Stimulated activated CD8-positive, alpha-beta memory T cell treated with anti-CD3 and anti-CD28 coated beads, Interleukin-4, amount 100 ng/mL, for 24 hours (primary cell): ENCODE measurements around the gene NSD1.
"Not testable (repeated sequence)": the region's sequence is repeated elsewhere in the genome, so short reads cannot be mapped to it uniquely, and the experiment has no call there.

Experiments used
- DNase-seq: peaks from one replicate; pipeline ENCODE4 v3.0.0-alpha.2; 2020; ENCODE audit warnings: low read depth

The NSD1 gene

DNA sequence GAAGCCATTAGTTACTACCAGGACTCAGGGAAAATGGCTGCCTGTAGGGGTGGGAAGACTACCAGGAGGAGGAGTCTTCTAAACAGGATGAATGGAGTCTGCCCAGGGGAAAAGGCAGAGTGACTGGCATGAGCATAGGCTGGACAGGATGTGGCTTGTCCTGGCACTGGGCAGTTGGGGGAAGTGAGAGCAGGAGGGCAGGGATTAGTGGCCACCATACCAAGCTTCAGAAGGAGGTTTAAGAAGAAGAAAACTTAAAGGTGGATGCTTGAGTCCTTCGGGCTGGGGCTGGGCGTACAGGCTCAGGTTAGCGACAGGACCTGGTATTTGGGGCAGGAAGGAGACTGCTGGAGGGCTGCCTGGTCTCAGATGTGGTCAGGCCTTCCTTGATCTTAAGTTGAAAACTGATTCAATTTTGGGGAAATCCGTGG is 5.0 kb upstream of the NSD1 start:
- no peak for DNase-seq

DNA sequence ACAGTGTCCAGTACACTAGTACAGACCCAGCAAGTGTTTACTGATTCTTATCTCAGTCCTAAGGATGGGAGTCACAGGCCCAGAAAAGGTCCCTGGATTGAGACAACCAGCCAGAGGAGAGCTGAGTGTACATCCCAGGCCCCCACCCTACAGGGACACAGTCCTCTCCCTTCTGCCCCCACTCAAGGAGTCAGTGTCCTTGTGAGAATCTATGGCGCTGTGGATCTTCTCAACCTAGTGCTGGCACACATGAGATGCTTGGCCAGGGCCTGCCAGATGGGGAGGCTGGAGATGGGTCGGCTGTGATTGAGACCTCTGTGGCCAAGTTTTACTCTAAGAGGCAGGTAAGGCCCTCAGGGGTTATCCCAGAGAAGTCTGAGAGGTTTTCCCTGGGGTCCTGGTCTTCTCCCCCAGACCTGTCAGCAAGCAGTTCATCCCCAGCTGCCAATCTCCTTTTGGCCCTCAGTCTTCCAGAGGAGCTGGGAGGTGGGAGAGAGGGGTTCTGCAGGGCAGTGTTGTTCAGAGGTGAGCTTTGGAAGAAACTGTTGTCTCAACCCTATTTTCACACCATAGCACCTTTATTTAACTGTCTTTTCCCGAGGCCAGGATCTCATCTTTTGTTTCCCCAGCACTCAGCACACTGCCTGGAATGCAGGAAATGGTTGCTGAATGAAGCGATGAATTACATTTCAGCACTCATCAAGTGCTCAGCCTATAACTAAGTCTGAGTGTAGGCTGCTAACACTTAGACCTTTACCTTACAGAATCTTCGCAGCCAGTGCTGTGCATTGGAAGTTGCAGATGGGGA is 3.2 kb upstream of the NSD1 start:
- DNase-seq: no peak

DNA sequence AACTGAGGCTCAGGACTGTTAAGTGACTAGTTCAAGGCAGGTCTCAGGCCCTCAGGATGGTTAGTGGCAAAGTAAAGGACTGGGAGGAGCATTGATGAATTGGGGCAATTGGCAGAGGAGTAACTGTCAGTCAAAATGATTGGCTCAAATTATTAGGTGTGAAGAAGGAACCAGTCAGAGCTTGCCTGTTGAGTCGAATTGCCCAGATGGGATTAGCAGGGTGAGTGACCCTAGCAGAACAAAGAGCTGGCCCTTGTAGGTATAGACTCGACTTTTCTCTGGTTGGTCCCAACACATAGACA is 2.6 kb upstream of the NSD1 start:
- no peak for DNase-seq

DNA sequence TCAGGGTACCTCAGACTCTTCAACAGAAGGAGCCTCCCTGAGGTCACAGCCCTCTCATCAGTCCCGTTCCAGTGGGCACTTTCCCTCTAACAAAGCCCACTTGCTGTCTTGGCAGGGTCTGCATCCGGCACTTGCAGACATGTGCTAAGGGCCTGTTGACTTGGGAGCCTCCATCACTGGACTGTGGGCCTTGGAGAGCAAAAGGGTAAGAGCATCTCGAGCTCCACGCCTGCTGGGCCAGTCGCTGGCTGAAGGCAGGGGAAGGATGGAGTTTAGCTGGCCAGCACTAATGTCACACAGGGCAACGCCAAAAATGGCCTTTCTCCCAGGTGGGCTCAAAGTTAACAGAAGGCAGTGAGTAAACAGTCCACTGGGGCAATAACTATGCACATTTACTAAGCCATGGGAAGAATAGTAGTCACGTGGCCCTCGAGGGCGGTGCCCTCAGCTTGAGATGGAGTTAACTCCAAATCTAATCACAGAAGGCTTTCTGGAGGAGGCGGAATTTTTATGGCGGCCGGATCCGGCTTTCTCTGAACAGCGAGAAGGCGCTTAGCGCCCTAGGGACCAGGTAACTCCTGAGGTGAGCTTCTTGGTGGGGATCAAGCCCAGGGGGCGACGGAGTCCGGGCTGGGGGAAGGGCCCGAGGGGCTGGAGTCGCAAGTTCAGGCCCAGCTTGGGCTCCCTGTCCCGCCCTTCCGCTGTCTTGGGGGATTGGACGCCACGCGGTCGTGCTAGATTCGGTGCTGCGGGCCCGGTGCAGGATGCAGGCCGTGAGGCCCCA is 2.0 kb upstream of the NSD1 start:
- DNase-seq: no peak

DNA sequence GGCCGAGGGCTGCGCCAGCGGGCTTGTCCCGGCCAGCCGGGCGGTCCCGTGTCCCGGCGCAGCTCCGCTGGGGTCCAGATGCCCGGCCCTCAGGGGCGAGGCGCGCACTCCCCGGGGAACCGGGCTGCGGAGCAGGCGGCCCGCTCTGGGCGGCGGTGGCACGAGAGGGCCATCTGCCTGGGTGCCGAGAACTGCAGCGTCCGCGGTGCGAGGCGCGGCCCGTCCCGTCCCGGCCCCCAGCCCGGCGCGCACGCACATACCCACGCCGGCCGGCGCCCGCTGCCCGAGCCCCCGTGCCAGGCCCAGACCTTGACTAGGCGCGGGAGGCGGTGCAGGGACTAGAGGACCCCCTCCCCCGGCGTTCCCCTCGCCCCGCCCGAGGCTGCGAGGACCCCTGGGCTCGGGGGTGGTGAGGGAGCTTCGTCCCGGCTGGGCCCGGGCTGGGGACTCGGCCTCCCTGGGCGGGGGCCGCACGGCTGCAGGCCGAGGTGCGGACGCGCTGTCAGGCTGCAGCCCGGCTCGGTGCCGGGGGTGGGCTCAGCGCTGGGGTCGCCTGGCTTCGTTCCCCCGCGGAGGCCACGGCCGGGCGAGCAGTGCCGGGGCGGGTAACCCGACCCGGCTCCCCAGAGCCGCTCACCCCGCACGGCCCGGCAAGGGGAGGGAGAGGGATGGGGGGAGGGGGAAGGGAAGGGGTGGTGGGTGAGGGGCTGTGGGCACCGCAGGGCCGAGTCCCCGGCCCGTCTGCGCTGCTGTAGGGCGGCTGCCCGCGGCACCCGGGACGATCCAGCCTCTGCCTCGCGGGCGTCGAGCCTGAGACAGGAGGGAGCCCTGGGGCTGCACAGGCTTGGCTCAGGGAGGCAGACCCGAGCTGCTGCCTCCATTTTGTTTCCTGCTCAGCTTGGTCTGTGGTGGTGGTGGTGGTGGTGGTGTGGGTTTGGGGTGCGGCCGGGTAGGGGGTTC is 1.2 kb upstream of the NSD1 start:
- no peak for DNase-seq

DNA sequence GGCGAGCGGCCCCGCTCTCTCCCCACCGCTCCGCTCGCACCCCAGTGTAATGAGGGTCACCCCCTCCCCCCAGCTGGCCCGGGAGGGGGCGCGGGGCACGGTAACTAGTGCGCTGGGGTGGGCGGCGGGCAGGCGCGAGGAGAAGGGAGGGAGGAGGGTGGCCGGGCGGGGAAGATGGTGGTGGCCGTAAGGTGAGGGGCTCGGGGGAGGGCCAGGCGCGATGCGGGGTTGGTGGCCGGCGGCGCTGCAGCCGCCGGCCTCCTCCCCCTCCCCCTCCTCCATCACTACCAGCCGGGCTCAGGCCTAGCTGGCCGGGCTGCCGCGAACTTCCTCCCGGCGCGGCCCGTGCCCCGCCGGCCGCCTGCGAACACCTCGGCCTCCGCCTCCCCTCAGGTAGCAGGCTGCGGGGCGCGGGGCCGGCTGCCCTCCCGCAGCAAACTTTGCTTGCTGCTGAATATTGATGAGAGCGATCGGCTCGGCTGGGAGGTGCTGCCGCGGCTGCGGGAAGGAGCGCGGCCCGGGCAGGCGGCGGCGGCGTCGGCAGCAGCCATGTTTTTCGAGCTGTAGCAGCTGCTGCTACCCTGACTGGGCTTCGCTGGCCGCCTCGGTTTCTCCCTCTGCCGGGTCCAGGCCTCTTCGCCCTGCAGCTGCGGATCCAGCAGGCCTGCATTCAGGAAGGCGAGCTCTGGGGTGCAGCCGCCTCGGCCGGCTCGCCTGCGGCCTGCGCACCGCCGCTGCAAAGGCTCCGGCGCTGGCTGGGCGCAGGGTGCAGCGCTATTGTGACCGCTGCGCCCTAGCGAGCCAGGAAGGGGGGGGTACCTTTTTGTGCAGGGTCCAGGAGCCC is 502 bp downstream of the NSD1 start:
- peak; percentile 14 for DNase-seq

DNA sequence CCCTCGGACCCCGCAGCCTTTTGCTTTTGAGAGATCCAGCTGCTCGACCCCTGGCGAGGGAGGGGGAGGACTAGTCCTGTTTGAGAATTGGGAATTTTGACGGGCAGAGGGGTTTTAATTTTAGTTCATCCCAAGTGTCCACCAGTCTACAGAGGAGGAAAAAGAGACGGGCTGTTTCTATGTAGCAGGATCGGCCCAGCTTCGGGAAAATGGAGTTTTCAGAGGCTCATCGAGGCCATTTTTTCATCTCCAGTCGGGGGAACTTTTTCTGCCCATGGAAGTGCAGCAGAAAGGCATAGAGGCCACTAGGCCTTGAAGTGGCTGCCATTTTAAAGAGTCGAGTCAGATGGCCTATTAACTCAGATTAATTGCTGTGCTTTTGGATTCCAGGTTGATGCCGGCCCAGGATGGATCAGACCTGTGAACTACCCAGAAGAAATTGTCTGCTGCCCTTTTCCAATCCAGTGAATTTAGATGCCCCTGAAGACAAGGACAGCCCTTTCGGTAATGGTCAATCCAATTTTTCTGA is 1.2 kb downstream of the NSD1 start:
- DNase-seq: no peak

DNA sequence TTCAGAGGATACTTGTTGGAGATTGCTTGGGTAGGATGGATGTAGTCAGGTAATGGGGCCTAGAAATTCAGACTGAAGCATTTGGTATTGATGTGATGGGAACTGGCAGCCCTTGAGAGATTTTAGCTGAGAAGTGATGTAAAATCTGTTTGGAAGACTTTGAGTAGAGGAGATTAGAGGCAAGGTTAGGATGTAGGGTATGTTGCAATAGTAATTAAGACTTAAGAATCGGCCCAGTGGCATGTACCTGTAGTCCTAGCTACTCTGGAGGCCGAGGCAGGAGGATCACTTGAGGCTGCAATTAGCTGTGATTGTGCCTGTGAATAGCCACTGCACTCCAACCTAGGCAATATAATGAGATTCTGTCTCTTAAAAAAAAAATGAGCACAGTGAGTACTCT is 6.7 kb downstream of the NSD1 start:
- no peak for DNase-seq

DNA sequence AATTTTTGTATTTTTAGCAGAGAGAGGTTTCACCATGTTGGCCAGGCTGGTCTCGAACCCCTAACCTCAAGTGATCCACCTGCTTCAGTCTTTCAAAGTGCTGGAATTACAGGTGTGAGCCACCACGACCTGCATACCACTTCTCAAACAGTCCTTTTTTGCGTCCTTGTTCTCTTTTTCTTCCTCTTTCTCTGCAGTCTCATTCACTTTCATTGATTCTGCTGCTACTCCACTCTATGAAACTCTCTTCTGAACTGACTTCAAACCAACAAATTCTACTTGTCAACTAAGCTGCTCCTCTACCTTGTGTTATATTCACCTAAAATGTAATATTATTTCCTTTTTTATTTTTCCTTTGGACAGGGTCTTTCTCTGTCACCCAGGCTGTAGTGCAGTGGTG is 7.9 kb downstream of the NSD1 start:
- no peak for DNase-seq

DNA sequence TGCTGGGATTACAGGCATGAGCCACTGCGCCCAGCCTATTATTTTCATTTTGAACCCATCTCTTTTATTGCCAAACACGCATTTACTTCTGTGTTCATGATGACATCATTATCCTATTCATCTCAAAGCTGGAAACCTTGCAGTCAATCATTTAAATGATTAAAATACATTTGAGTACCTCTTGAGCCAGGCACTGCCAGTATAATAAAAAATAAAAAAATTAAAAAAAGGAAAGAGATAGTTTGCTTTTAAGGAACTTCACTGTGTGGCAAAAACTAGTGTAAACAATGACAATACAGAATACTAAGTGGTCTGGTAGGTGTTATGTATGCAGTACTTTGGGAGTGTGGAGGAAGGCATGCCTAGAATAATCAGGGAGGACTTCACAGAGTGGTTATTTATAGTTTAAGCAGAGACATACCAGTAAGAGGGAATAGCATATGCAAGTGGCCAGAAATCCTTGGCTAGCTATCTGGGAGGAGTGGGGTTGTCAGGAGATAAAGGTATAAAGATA is 8.6 kb downstream of the NSD1 start:
- DNase-seq: no peak

DNA sequence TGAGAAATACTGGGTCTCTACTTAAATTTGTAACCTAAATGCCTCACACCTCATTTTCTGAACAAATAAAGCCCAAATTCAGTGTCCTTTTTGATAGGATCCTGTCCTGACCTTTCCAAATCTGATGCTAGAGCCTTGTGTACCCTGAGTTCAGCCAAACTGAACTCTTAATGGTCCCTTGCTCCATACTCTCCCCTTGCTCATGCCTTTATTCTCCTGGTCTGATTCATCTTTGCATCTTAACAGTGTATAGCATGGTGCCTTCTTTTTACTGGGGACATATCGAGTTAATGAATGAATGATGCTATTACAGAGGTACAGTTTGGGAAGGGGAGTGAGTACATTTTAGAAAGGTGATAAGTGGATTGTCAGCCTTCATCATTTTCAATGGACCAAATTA is 9.2 kb downstream of the NSD1 start:
- no peak for DNase-seq

DNA sequence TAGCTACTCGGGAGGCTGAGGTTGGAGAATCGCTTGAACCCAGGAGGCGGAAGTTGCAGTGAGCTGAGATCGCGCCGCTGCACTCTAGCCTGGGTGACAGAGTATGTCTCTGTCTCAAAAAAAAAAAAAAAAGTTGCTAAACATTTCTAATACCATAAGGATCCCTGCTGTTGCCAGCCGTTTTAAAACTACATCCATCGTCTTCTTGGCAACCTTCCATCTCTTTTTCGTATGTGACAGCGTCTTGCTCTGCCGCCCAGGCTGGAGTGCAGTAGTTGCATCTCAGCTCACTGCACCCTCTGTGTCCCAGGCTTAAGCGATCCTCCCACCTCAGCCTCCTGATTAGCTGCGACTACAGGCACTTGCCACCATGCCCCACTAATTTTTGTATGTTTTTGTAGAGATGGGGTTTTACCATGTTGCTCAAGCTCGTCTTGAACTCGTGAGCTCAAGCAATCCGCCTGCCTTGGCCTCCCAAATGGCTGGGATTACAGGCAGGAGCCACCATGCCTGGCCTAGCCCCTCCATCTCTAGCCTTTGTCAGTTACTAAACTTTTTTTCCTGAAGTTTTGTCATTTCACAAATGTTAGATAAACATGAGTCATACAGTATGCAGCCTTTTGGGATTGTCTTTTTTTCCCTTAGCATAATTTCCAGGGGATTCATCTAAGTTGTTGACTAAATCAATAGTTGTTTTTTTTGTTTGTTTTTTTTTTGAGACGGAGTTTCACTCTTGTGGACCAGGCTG is 13.5 kb downstream of the NSD1 start:
- no peak for DNase-seq

DNA sequence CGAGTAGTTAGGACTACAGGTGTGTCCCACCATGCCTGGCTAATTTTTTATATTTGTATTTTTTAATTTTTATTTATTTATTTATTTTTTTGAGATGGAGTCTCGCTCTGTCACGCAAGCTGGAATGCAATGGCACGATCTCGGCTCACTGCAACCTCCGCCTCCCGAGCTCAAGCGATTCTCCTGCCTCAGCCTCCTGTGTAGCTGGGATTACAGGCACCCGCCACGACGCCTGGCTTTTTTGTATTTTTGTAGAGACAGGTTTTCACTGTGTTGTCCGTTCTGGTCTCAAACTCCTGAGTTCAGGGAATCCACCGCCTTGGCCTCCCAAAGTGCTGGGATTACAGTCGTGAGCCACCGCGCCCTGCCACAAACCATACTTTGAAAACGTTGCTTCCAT is 16.5 kb downstream of the NSD1 start:
- DNase-seq: not testable (repeated sequence)

DNA sequence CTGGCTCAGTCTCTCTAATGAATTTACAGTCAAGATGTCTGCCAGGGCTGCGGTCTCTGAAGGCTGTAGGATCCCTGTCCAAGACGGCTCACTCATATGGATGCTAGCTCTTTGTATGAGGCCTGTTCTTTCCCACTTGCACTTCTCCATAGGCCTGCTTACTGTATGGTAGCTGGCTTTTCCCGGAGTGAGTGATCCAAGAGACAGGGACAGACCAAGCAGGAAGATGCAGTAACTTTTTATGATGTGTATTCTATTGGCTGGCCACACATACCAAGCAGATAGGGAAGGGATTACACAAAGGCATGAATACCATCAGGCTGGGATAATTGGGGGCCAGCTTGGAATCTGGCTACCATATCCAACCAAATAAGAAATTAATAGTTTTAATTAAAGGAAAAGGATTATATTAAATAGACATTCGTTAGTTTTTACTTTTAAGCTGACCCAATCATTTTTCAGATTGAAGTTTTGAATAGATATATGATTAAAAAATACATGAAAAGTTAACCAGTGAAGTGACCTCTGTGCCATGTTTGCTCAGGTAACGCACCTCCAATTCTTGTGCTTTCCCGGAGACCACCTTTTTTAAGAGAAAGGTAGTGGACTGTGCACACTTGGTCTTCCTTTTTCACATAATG is 20.6 kb downstream of the NSD1 start:
- no peak for DNase-seq

DNA sequence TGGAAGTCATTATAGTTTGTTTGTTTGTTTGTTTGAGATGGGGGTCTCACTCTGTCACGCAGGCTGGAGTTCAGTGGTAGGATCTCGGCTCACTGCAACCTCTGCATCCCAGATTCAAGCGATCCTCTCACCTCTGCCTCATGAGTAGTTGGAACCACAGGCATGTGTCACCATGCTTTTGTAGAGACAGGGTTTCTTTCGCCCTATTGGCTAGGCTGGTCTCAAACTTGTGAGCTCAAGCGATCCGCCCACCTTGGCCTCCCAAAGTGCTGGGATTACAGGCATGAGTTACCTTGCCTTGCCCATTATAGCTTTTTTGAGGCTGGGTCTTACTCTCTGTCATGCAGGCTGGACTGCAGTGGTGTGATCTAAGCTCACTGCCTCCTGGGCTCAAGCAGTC is 28.8 kb downstream of the NSD1 start:
- DNase-seq: no peak

DNA sequence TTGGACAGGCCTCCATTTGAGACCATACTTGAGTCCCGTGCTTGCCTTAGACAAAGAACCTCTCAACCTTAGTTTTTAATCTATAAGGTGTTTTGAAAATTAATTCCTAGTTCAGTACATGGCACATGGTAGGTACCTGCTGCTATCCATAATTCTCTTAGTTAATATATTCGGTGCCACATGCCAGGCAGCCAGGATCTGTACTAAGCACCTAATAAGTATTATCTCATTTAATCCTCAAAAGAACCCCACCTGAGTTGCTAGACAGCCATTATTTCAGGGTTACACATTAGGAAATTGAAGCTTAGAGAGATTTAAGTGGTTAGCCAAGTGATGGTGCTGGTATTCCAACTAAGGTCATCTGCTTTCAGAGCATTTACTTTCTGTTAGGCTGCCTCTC is 29.9 kb downstream of the NSD1 start:
- DNase-seq: no peak

DNA sequence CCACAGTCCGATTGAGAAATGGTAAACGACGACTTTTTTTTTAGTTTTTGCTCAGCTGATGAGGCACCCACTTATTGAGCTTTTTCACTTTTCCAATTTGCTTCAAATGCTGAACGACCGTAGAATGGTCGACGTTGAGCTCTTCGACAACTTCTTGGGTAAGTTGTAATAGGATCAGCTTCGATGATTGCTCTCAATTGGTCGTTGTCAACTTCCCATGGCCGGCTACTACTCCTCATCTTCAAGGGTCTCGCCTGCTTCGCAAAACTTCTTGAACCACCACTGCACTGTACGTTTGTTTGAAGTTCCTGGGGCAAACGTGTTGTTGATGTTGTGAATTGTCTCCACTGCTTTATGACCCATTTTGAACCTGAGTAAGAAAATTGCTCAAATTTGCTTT is 35.7 kb downstream of the NSD1 start:
- no peak for DNase-seq

DNA sequence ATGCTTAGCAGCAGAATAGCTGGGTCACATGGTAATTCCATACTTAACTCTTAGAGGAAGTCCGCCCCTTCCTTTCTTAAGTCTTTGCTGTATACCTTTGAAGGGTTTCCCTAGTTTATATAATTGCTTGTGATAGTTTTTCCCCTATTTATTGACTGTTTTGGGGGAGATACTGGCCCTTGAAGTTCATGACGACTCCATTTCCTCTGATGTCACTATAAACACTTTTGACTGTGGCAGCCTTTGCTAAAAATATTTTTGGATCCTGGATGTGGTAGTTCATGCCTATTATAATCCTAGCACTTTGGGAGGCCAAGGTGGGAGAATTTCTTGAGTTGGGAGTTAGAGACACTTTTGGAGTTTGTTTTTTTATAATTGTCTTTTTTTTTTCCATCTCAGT is 38.4 kb downstream of the NSD1 start:
- no peak for DNase-seq

DNA sequence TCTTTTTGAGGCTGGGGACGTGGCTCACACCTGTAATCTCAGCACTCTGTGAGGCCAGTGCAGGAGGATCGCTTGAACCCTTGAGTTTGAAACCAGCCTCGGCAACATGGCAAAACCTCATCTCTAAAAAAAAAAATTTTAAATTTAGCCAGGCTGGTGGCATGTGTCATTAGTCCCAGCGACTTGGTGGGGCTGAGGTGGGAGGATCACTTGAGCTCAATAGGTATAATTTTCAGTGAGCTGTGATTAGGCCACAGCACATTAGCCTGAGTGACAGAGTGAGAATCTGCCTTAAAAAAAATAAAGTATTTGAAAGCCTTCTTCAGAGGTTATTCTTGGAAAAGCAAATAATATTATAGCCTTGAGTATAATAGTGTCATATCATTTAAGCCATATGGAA is 41.8 kb downstream of the NSD1 start:
- no peak for DNase-seq

DNA sequence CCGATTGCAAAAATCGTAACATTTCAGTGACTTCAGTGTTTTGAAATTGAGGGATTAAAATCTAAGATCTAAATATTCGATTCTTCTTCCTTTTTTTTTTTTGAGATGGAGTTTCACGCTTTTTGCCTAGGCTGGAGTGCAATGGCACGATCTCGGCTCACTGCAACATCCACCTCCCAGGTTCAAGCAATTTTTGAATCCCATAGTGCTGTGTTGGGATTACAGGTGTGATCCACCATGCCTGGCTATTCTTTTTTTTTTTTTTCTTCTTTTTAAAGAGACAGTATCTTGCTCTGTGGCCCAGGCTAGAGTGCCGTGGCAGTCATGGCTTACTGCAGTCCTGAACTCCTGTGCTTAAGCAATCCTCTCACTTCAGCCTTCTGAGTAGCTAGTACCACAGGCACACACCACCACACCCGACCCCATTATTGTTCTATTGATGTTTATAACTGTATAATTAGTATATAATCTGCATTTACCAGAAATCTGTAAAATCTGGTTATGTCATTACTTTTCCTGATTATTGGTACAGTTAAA is 42.7 kb downstream of the NSD1 start:
- no peak for DNase-seq
